ENCODE measurements around the gene TP53AIP1. TPM values are rescaled to one million over a fixed set of nuclear protein-coding genes. Genes with fewer than 3 reads are reported as not detected.

TP53AIP1 gene
- total RNA-seq, 3 donors from 2014 or later = 0.25 to 0.55 (median 0.36) TPM

- intact Hi-C loops (cut with DNase I, micrococcal nuclease) = no loop called here
- DNase-seq (no peak), ATAC-seq (no peak)
- TF ChIP-seq CTCF (IDR thresholded peaks at IDR 0.05) = no peak
- H3K4me1 ChIP-seq (ENCODE audit: low read depth) = no peaks in the 10 kb centered on the region
- H3K4me3 ChIP-seq = no peak overlapping the region
- no peaks in the 10 kb centered on the region for H3K9me3 ChIP-seq
- H3K36me3 ChIP-seq (ENCODE audit: low read depth) = no peaks in the 10 kb centered on the region
Observed at GRCh38 chr11:128926437-128927107, 16.1 kb downstream of the TP53AIP1 start.

GRCh38 chr11:128926000-128926399, 16.7 kb downstream of the TP53AIP1 start:
- H3K36me3 ChIP-seq (ENCODE audit: low read depth) = no peaks in the 10 kb centered on the region
- ATAC-seq (no peak), DNase-seq (no peak)
- no peak for TF ChIP-seq CTCF (IDR thresholded peaks at IDR 0.05)
- H3K4me3 ChIP-seq = no peak overlapping the region
- intact Hi-C loops (cut with DNase I, micrococcal nuclease) = no loop called here
- no peaks in the 10 kb centered on the region for H3K4me1 ChIP-seq (ENCODE audit: low read depth)
- H3K9me3 ChIP-seq = no peaks in the 10 kb centered on the region

GRCh38 chr11:128925250-128925600, 17.4 kb downstream of the TP53AIP1 start:
- TF ChIP-seq CTCF (IDR thresholded peaks at IDR 0.05) = no peak
- no peak overlapping the region for H3K4me3 ChIP-seq

GRCh38 chr11:128924510-128925249, 18.0 kb downstream of the TP53AIP1 start:
- no peak for ATAC-seq
- TF ChIP-seq CTCF (IDR thresholded peaks at IDR 0.05) = no peak
- DNase-seq = no peak

More at GRCh38 chr11:128925250-128925600, 17.4 kb downstream of the TP53AIP1 start:
- no peak for DNase-seq
- H3K4me1 ChIP-seq (ENCODE audit: low read depth) = no peaks in the 10 kb centered on the region
- intact Hi-C loops (cut with DNase I, micrococcal nuclease) = no loop called here
- no peak for ATAC-seq
- no peaks in the 10 kb centered on the region for H3K36me3 ChIP-seq (ENCODE audit: low read depth)
- H3K9me3 ChIP-seq = no peaks in the 10 kb centered on the region

GRCh38 chr11:128924104-128924503, 18.6 kb downstream of the TP53AIP1 start:
- Histone ChIP-seq H3K36me3 (ENCODE audit: low read depth) (no peaks in the 10 kb centered on the region), H3K9me3 (no peaks in the 10 kb centered on the region), H3K4me3 (no peak overlapping the region), H3K4me1 (ENCODE audit: low read depth) (no peaks in the 10 kb centered on the region)
- intact Hi-C loops (cut with DNase I, micrococcal nuclease) = no loop called here
- DNase-seq = no peak
- TF ChIP-seq CTCF (IDR thresholded peaks at IDR 0.05) = no peak
- no peak for ATAC-seq

More at GRCh38 chr11:128924510-128925249, 18.0 kb downstream of the TP53AIP1 start:
- Histone ChIP-seq H3K4me1 (ENCODE audit: low read depth) (no peaks in the 10 kb centered on the region), H3K36me3 (ENCODE audit: low read depth) (no peaks in the 10 kb centered on the region), H3K9me3 (no peaks in the 10 kb centered on the region), H3K4me3 (no peak overlapping the region)
- intact Hi-C loops (cut with DNase I, micrococcal nuclease) = no loop called here
